Transverse colon (tissue), 3 donors: ENCODE results near the gene CDYL.

Source experiments
- EP300 ChIP-seq: sonication (generic); formaldehyde crosslinking; IDR thresholded peaks from one replicate; pipeline ENCODE4 v1.6.1; 2017; ENCODE audit warnings: antibody characterized with exemption, low read depth
- POLR2AphosphoS5 ChIP-seq, 3 donors: sonication (generic); formaldehyde crosslinking; IDR thresholded peaks; one replicate each; pipeline ENCODE4 v1.6.1; 2016; ENCODE audit warnings: antibody characterized with exemption in 3 of 3

- TF ChIP-seq EP300 (no peak), POLR2AphosphoS5 (IDR thresholded peaks at IDR 0.05) (no peak)
Measured at GRCh38 chr6:4799912-4800311, 23.7 kb downstream of the CDYL start.
